GM18511 (cell line): Measurements from ENCODE around the gene MBNL1.
"Not testable (repeated sequence)": the region's sequence is repeated elsewhere in the genome, so short reads cannot be mapped to it uniquely, and the experiment has no call there.

Experiments
- ATAC-seq: cut with Tn5 transposase; IDR thresholded peaks from one replicate; pipeline ENCODE4 v1.9.1; 2021; ENCODE audit warnings: mild to moderate bottlenecking, moderate library complexity; ENCODE audit not compliant: unreplicated experiment

The MBNL1 gene

DNA sequence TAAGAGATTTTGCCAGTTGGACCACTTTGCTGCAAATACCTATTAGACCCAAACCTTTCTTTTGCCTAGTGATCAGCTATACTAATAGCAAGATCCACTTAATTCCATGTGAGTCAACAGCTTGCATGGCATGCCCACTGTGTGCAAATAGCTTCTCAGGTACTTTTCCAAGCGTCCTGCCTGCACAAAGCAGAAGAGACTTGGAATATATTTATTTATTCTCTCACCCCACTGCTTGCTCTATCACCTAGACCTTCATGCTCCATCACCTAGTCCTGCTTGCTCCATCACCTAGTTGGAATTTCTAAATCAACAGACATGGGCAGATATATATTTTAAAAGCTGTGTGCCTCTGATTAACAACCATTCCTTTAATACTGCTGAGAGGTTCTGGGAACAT, 47.6 kb downstream of the MBNL1 start:
- no peak for ATAC-seq

DNA sequence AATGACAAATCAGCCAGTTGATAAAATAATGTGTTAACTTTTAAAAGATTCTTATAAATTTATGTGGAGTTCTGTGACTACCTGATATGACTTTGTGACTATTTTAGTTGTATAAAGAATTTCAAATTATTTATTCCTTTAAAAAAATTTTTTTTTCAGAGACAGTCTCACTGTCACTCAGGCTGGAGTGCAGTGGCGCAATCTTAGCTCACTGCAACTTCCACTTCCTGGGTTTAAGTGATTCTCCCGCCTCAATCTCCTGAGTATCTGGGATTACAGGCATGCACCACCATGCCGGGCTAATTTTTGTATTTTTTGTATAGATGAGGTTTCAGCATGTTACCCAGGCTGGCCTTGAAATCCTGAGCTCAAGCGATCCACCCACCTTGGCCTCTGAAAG, 48.5 kb downstream of the MBNL1 start:
- ATAC-seq, result no peak

DNA sequence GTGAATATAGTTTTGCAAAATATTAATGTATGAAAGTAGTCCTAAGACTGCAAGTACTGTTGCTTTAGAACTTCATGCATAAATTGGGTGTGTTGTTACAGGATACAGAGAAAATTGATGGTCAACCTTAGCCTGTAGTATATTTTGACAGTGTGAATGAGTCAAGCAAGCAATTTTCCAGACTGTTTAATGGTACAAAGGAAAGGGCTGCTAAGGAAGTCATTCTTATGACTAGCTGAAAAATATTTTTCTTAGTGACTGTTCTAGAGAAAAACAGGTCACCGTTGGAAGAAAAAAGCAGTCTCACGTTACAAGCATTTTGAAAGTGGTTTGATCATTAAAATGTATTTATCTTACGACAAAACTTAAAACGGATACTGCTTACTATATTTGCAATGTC, 49.2 kb downstream of the MBNL1 start:
- ATAC-seq, result no peak

DNA sequence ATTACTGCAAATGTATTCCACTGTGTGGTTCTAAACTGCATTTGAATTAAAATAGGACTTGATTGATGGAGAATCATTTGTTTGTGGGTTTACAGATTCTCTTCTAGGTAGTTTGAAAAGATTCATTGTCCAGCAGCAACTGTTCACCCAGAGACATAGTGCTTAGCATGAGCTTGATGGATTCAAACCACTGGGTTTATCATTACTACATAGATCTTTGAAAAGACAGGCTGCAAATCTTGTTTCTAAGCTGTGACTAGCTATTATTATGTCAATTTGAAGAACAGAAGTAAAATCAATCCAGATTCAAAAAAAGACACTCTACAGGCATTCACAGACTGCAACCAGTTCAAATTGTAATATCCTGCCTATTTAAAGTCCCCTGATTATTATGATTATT, 49.8 kb downstream of the MBNL1 start:
- ATAC-seq, result no peak

DNA sequence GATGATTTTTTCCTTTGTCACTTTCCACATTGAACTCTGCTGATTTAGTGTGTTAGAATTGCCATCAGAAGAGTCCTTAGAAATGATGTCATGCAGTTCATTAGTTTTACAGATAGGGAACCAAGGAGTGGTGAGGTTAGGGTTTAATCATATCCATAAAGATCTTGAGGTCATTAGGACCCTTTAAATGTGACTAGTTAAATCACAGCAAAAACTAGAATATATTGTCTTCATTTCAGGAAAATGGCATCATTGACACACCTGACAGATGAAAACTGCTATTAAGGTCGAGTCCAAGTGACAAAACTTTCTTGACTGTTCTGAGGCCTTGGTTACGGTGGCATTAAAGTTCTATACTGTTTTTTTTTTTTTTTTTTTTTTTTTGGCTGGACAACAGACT, 50.5 kb downstream of the MBNL1 start:
- ATAC-seq, result no peak

DNA sequence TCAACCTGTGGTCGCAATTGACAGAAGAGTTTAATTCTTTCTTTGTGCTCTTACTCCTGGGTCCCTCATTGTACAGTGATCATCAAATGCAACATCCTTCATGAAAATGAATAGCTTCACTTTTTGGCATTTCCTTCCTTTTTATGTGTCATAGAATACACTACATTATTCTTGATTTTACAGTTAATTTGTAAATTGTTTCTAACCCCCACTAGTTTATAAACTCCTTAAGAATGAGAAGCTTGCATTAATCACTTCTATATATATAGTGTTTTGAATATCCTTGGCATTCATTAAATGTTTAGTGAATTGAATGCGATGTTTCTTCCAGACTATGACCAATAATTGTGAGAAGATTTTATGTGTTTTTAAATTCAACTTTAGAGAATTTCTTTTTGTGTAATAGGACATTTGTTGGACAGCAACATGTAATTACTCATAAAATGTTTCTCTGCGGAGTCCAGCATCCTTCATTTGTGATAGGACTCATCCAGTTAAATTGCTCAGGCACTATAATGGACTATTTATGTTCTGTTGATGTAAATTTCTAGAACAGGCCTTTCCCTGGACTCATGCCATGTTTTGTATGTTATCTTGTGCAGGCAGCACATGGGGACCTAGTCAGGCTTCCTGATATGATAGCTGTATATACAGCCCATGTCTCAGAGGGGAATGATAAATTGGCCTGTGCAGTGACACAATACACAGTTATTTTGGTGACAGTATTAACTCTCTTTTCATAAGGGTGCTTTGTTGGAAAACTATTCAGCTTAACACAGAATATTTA, 51.3 kb downstream of the MBNL1 start:
- ATAC-seq, result no peak

DNA sequence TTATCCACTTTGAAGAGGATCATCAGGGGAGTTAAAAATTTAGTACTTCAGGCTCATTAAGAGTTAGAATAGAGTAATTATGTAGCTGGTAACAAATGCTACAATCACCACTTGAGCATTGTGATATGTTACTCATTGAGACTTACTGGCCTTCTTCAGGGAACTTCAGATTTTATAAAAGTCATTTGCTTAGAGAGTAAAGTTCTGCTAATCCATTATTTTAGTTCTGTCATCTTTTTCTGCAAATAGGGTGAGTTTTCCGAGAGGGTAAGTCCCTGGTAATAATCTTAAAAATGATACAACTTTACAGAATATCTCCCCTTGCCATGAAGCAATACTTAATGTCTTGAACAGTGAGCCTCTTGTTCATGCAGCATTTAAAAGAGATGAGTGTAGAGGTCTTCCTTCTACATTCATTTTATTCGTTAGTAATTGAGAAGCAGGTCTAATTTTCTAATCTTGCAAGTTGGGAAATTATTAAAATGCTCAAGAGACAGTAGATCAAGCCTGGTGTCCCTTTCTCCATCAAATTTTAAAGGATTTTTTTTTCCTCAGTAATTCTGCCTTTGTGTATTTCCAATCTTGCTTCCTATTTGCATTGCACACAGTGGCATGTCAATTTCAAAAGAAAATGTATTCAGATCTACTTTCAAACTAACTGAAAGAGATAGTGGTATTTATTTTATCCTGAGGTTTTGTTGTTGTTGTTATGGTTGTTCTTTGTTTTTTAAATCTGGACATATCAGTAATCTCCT, 52.6 kb downstream of the MBNL1 start:
- ATAC-seq, result no peak

DNA sequence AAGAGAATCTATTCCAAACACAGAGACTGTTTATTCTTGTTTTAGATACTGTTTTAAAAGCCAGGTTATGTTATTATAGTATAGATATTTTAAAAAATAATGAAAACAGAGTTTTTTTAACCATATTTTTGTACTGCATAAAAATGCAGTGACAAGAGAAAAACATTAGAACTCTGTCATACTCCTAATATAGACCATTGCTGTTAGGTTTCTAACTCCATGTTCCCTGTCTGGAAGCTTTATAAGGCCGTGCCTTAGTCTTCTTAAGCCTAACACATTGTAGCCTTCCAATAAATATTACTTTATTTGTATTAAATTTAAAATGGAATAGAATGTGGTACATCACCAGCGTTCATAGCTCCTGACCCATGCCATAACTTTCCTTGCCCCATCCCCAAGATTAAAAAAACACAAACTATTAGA, 53.2 kb downstream of the MBNL1 start:
- no peak for ATAC-seq

DNA sequence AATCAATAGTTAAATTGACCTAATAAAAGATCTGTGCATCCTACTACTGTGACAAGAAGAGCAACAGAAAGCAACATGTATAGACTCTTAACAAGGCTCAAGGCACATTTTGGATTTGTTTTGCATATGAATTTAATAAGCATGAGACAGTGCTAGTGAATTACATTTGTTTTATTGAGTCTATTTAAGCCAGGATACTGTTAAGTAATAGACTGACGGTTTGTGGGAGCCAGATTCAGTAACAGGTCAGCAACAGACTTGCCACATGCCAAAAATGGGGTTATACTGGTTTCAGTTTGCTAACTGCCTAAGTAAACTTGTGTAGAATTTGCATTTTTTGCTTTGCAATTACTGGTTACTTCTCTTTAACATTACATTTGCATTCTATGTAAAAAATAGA, 54.0 kb downstream of the MBNL1 start:
- peak; percentile 55 for ATAC-seq

DNA sequence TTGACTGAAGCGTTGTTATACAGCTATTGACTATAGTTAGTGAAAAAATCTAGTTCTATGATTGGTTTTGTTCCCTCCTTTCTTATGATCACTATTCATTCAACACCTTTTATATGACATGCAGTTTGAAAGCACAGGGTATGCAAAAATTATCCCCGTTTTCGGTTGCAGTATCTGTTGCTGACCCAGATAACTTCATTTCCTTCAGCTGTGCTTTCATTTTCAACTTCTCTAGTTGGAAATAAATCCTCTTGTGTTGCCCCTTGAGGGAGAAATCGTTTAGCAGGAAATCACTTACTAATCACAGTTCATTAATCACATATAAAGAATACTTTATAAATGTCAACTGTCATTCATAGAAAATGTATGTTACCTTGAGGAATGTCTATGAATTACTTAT, 55.1 kb downstream of the MBNL1 start:
- ATAC-seq, result peak; percentile 88

DNA sequence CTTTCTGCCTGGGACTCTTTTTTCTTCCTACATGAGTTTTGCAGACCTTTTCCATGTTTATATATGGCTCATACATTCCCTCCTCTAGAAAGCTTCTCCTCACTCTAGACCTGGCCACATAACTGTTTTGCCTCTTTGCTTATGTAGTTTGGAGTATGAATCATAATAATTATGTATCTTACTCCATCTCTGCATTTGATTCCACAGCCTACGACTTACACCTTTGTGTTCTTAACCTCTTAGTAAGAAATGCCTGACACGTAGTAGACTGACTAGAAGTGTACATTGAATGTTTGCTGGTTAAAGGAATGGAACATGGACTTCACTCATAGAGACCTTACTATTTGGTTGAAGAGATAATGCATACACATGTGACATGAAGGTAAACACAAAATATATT, 56.4 kb downstream of the MBNL1 start:
- no peak for ATAC-seq

DNA sequence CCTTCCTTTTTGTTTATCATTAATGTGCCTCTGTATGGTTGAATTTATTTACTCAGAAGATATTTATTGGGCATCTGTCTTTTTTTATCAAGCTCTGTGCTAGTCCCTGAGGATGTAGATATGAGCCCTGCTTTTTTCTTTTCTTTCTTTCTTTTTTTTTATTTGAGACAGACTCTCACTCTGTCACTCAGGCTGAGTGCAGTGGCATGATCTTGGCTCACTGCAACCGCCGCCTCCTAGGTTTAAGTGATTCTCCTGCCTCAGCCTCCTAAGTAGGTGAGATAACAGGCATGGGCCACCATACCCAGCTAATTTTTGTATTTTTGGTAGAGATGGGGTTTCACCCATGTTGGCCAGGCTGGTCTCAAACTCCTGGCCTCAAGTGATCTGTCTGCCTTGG, 58.5 kb downstream of the MBNL1 start:
- no peak for ATAC-seq

DNA sequence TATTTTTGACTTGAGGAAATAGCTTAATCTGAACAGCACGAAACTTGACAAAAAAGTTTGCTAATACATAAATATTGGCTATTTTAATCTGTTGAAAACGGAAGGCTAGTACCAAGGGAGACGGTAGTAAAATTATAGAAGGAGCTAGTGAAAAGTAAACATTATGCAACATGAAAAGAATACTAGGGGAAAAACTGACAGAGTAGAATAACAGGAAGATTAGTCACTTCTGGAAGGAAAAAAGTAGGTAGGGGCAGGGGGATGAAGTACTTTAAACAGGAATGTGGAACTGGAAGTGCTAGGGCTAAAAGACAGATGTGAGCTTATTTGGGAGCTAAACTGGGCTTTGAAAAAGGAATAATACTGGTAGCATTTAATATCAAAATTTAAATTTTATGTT, 60.1 kb downstream of the MBNL1 start:
- ATAC-seq, result no peak

DNA sequence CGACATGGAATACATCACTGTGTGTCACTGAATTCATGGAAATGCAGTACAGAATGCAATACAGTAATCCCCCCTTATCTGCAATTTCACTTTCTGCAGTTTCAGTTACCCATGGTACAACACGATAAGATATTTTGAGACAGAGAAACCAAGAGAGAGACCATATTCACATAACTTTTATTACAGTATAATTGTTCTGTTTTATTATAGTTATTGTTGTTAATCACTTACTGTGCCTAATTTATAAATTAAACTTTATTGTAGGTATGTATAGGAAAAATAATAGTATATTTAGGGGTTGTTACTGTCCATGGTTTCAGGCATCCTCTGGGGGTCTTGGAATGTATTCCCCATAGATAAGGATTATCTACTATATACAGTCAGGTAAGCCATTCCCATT, 61.8 kb downstream of the MBNL1 start:
- ATAC-seq, result no peak

DNA sequence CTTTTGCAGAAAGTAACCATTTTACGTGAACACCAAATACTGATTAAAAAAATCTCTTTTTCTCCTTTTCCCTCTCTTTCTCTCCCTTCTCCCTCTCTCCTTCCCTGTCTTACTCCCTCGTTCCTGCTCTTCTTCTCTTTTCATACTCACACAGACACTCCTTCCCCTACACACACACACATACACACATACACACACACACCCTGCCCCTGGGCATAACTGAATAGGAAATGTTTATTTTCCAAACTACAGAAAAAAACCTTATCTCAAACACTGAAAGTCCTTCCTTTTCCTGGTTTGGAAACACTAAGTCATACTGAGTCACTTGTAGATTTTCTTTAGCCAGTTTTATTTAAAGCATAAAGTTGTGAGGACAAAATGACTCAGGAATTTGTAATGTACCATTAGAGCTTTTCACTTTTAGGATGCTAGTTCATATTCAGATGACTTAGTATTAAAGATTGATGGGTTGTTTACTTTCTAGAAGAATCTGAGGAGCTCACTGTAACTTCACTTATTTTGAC, 62.4 kb downstream of the MBNL1 start:
- ATAC-seq, result no peak

DNA sequence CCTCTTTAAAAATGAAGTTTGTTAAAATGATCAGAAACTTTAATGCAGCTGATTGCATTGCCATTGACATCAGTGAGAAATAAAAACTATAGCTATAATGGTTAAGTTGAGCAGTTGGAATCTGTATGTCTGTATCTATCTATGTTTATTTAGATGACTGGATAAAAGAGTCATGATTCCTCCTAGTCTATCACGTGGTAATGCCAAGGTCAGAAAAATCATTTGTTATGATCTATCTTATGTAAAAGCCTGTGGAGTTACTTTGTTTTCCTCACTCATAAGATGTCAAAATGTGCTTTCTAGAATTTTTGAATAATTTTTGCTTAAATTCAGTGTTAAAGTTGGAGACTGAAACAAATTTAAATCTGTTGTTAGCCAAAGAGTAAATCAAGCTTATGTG, 63.3 kb downstream of the MBNL1 start:
- no peak for ATAC-seq

DNA sequence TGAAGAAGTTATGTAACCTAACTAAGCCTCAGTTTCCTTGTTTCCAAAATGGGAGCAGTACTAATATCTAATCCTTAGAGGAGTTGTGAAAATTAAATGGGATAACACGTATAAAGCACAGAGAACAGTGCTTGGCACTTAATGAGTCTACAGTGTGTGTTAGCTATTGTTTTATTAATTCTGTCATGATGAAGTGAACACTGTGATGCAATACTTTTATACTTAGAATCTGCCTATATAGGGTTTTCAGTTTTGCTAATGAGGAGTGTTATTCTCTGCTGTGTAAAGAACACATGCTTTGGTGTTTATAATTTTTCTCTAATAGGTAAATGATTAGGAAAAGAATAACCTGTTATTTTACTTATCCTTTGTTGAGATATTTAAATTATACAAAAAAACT, 65.2 kb downstream of the MBNL1 start:
- no peak for ATAC-seq

DNA sequence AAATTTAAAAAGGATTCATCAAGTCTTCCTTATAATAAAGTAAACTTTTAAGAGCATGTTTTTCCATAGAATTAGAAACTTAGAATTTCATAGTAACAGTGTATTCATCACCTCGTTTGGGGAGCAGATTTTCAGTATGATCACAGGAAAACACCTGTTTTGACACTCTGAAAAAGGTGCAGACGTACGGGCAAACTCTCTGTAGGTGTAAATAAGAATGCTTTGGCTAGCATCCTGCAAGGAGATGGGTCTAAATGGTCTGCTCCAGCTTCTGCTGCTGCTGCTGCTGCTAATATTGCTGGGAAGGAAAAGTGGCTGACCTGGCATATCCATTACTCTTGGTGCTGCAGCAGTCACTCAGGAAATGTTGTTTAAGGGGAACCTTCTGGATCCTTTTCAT, 66.0 kb downstream of the MBNL1 start:
- ATAC-seq, result no peak

DNA sequence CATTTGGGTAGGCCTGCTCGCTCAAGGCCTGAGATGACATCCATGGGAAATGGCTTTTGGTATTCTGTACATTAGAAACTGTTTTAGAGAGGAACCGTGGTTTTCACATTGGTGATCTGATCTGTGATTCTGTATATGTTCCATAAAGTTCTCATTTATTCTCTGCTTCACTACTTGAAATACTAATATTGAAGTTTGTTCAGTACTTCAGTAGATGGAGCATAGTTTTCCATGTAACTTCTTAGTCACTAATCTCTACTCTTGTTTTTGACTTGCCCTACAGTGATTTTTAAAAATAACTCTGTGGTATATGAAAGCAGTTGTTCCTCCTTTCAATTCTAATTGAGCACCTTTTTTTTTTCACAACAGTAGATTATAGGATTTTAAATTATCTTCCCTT, 66.5 kb downstream of the MBNL1 start:
- peak; percentile 46 for ATAC-seq

DNA sequence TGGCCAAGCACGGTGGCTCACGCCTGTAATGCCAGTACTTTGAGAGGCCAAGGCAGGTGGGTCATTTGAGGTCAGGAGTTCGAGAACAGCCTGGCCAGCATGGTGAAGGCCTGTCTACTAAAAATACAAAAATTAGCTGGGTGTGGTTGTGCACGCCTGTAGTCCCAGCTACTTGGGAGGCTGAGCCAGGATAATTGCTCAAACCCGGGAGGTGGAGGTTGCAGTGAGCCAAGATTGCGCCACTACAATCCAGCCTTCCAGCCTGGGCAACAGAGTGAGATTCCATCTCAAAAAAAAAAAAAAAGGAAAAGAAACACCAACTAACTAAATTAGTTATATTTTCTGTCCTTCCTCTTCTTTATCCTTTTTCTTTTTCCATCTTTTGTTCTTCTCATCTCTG, 68.6 kb downstream of the MBNL1 start:
- ATAC-seq, result not testable (repeated sequence)

DNA sequence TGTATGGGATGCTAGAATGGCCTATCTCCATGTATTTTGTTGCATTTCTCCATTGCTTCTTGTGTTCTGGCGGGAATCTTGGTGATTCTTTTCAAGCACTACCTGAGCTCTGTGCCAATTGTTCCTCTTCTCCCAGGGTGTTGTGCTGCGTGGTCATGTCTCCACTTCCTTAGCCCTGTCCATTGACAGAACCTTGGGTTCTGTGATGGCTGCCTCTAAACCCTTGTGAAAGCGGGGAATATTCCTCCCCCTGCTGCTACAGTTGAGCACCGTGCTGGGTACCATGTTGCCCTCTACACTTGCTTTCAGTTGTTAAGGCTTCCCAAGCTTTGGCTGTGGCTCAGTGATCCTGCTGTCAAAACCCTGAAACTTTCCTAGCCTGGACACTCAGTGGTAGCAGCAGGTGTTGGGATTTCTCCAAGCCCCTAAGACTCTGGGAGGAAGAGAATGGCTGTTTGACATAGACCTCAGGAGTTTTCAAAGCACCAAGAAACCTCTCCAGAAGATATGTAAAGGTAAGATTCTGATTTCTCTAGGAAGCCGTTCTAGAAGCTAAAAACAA, 69.5 kb downstream of the MBNL1 start:
- no peak for ATAC-seq
